ENCODE measurements around the gene STK25. TPM values are rescaled to one million over a fixed set of nuclear protein-coding genes. Genes with fewer than 3 reads are reported as not detected.

The STK25 gene
- total and polyA plus RNA-seq, 2 donors (not counting 1 experiment from before 2014, with no cell fraction given): 168 to 197 TPM

DNA sequence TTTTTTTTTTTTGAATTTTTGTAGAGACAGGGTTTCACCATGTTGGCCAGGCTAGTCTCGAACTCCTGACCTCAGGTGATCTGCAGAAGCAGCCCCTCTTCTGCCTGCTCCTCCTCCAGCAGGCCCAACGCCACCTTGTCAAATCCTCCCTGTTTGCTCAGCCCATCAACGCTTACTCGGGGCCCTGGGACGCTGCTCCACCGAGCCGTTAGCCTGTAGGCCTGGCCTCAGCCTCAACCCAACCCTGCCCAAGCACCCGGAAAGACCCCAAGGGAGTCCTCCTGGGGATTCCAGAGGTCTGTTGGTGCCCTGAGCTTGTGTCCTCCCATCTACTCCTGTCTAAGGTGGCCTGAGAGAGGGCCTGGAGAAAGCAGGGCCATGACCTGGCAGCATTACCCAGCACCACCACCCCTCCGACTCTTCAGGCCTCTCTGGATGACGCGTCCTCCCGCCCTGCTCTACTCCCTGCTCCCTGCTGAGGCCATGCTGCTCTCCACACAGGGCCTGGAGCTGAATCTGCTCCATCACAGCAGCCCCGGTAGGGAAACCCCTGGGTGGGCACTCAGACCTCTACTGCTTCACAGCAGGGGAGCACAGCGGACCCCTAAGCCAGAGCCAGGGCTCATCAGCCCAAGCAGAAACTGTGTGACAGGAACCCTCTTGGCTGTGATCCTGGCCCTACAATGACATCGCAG lies 3.2 kb downstream of the STK25 start:
- H2AFZ ChIP-seq (ENCODE audit: low read length): no peak overlapping the region
- H3K79me2 ChIP-seq (ENCODE audit: control insufficient read depth, insufficient read depth, low read length): peaks cover 58% of the 10 kb centered on the region
- peaks cover 7% of the 10 kb centered on the region for H3K36me3 ChIP-seq (ENCODE audit: control insufficient read depth, insufficient read depth, low read length)
- H3K27ac ChIP-seq (ENCODE audit: insufficient read depth, low read length): no peak overlapping the region
- no peak overlapping the region for H3K4me3 ChIP-seq (replicated peaks in 1 of 4; ENCODE audit: control extremely low read depth in 1 of 4, insufficient read depth in 1 of 4, low read depth in 3 of 4, low read length in 4 of 4)
- no peak overlapping the region for H3K9ac ChIP-seq (ENCODE audit: insufficient read depth, low read length)
- no peak for DNase-seq (ENCODE audit: low read depth in 2 of 2)
- no peaks in the 10 kb centered on the region for H3K9me3 ChIP-seq (ENCODE audit: control insufficient read depth, insufficient read depth, low read depth, low read length)
- H4K20me1 ChIP-seq (ENCODE audit: control insufficient read depth, extremely low read depth, insufficient read depth, low read length): no peaks in the 10 kb centered on the region
- no peaks in the 10 kb centered on the region for H3K27me3 ChIP-seq (ENCODE audit: control insufficient read depth, insufficient read depth, low read length)
- peaks cover 4% of the 10 kb centered on the region for H3K4me1 ChIP-seq (ENCODE audit: control insufficient read depth, extremely low read depth, insufficient read depth, low read length)
- no peak overlapping the region for H3K4me2 ChIP-seq (ENCODE audit: extremely low read depth, insufficient read depth, low read length)
- no peak for TF ChIP-seq EZH2 (IDR thresholded peaks at IDR 0.05; ENCODE audit: low read length, missing control alignments)
- no peak for TF ChIP-seq CTCF (conservative IDR thresholded peaks at IDR 0.05 in 1 of 2, IDR thresholded peaks at IDR 0.05 in 1 of 2; ENCODE audit: low read depth in 1 of 2, low read length in 2 of 2)

DNA sequence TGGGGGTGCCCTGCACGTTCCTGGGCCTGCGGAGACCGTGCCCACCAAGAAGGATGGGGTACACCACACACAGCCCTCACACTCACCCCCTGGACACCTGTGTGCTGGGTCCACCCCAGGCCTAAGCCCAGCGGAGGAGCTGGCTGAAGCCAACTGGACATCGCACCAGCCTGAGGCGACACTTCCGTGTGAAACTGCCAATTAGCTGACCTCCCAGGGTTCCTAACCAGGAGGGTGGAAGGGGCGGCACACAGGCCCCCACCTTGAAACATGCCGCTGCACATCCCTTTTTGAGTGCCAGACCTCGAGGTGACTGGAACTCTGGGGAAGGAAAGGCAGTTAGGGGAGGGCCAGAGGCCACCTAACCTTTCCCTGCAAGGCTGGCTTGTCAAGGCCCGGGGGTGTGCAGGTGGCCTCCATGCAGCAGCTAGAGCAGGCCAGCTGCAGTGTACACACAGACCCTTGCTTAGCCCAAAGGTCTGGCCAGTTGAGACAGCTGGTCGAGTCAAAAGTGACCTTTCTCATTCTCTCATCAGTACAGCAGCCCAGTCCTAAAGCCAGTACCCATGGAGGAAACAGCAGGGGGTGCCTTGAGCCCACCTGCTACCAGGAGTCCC lies 4.5 kb downstream of the STK25 start:
- Histone ChIP-seq H3K4me1 (ENCODE audit: control insufficient read depth, extremely low read depth, insufficient read depth, low read length) (peaks cover under 1% of the 10 kb centered on the region), H3K9me3 (ENCODE audit: control insufficient read depth, insufficient read depth, low read depth, low read length) (no peaks in the 10 kb centered on the region), H3K4me3 (replicated peaks in 1 of 4; ENCODE audit: control extremely low read depth in 1 of 4, insufficient read depth in 1 of 4, low read depth in 3 of 4, low read length in 4 of 4) (no peak overlapping the region), H4K20me1 (ENCODE audit: control insufficient read depth, extremely low read depth, insufficient read depth, low read length) (no peaks in the 10 kb centered on the region), H3K27ac (ENCODE audit: insufficient read depth, low read length) (no peak overlapping the region), H2AFZ (ENCODE audit: low read length) (no peak overlapping the region), H3K36me3 (ENCODE audit: control insufficient read depth, insufficient read depth, low read length) (peaks cover 15% of the 10 kb centered on the region), H3K79me2 (ENCODE audit: control insufficient read depth, insufficient read depth, low read length) (peaks cover 58% of the 10 kb centered on the region), H3K4me2 (ENCODE audit: extremely low read depth, insufficient read depth, low read length) (no peak overlapping the region), H3K9ac (ENCODE audit: insufficient read depth, low read length) (no peak overlapping the region), H3K27me3 (ENCODE audit: control insufficient read depth, insufficient read depth, low read length) (no peaks in the 10 kb centered on the region)
- no peak for DNase-seq (ENCODE audit: low read depth in 2 of 2)
- TF ChIP-seq EZH2 (IDR thresholded peaks at IDR 0.05; ENCODE audit: low read length, missing control alignments) (no peak), CTCF (conservative IDR thresholded peaks at IDR 0.05 in 1 of 2, IDR thresholded peaks at IDR 0.05 in 1 of 2; ENCODE audit: low read depth in 1 of 2, low read length in 2 of 2) (no peak)

DNA sequence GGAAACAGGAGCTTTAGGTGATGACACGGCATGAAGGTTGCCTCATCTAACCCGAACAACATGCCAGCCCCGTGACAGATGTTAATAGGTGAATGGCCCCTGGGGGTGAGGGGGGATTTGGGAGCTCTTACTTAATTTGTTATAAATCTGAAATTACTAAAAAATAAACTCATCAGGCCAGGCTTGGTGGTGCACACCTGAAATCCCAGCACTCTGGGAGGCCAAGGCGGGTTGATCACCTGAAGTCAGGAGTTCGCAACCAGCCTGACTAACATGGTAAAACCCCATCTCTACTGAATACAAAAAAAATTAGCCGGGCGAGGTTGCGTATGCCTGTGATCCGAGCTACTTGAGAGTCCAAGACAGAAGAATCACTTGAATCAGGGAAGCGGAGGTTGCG lies 6.1 kb downstream of the STK25 start:
- Histone ChIP-seq H3K4me2 (ENCODE audit: extremely low read depth, insufficient read depth, low read length) (no peak overlapping the region), H3K36me3 (ENCODE audit: control insufficient read depth, insufficient read depth, low read length) (peaks cover 18% of the 10 kb centered on the region), H3K27me3 (ENCODE audit: control insufficient read depth, insufficient read depth, low read length) (no peaks in the 10 kb centered on the region), H2AFZ (ENCODE audit: low read length) (no peak overlapping the region), H3K79me2 (ENCODE audit: control insufficient read depth, insufficient read depth, low read length) (peaks cover 50% of the 10 kb centered on the region), H3K4me1 (ENCODE audit: control insufficient read depth, extremely low read depth, insufficient read depth, low read length) (no peaks in the 10 kb centered on the region), H3K4me3 (replicated peaks in 1 of 4; ENCODE audit: control extremely low read depth in 1 of 4, insufficient read depth in 1 of 4, low read depth in 3 of 4, low read length in 4 of 4) (no peak overlapping the region), H4K20me1 (ENCODE audit: control insufficient read depth, extremely low read depth, insufficient read depth, low read length) (no peaks in the 10 kb centered on the region), H3K9me3 (ENCODE audit: control insufficient read depth, insufficient read depth, low read depth, low read length) (no peaks in the 10 kb centered on the region), H3K9ac (ENCODE audit: insufficient read depth, low read length) (no peak overlapping the region), H3K27ac (ENCODE audit: insufficient read depth, low read length) (no peak overlapping the region)
- no peak for DNase-seq (ENCODE audit: low read depth in 2 of 2)
- no peak for TF ChIP-seq EZH2 (IDR thresholded peaks at IDR 0.05; ENCODE audit: low read length, missing control alignments)
- TF ChIP-seq CTCF (conservative IDR thresholded peaks at IDR 0.05 in 1 of 2, IDR thresholded peaks at IDR 0.05 in 1 of 2; ENCODE audit: low read depth in 1 of 2, low read length in 2 of 2): no peak

Measured in fibroblast of lung (primary cell).